Activated T-cell treated with anti-CD3 and anti-CD28 coated beads, Interleukin-2, amount 50 U/mL, for 4 hours (primary cell): Measurements from ENCODE around the gene CNPPD1. TPM values are rescaled to one million over a fixed set of nuclear protein-coding genes. Genes with fewer than 3 reads are reported as not detected.
"Not testable (repeated sequence)": the region's sequence is repeated elsewhere in the genome, so short reads cannot be mapped to it uniquely, and the experiment has no call there.

Experiments
- ATAC-seq, 2 donors: fragments of 200-7000 bp; cut with Tn5 transposase; one replicate each; pipeline ENCODE4 v1.10.0; 2021
- DNase-seq: peaks from one replicate; pipeline ENCODE4 v3.0.0-alpha.2; 2020
- H3K27me3 Mint-ChIP-seq: one replicate; pipeline ENCODE4 v1.8.0; 2021; ENCODE audit warnings: low read depth, mixed read lengths
- H3K36me3 Mint-ChIP-seq: one replicate; pipeline ENCODE4 v1.8.0; 2022; ENCODE audit warnings: mixed read lengths; ENCODE audit not compliant: insufficient read depth
- H3K4me1 Mint-ChIP-seq: one replicate; pipeline ENCODE4 v1.8.0; 2021; ENCODE audit warnings: low read depth, mixed read lengths
- H3K4me3 Mint-ChIP-seq: one replicate; pipeline ENCODE4 v1.8.0; 2021; ENCODE audit warnings: mild to moderate bottlenecking, moderate library complexity, mixed read lengths
- H3K9me3 Mint-ChIP-seq: one replicate; pipeline ENCODE4 v1.8.0; 2021; ENCODE audit warnings: mixed read lengths
- total RNA-seq, 3 donors: library from RNA; stranded (reverse); gene quantifications; one replicate each; pipeline ENCODE4 v1.2.1, GENCODE V29; 2021

The CNPPD1 gene
- total RNA-seq, 3 donors from 2014 or later: 66.8 to 78.9 (median 72.7) TPM

- H3K9me3 Mint-ChIP-seq: no peaks in the 10 kb centered on the region
- H3K4me3 Mint-ChIP-seq: no peak overlapping the region
- no peak for ATAC-seq
Measured at GRCh38 chr2:219213486-219214071, 36.9 kb upstream of the CNPPD1 start.

GRCh38 chr2:219213026-219213415, 36.3 kb upstream of the CNPPD1 start:
- H3K36me3 Mint-ChIP-seq: peaks cover 17% of the 10 kb centered on the region
- DNase-seq (no peak), ATAC-seq (no peak)
- peaks cover 28% of the 10 kb centered on the region for H3K4me1 Mint-ChIP-seq
- no peaks in the 10 kb centered on the region for H3K9me3 Mint-ChIP-seq
- H3K4me3 Mint-ChIP-seq: no peak overlapping the region
- no peaks in the 10 kb centered on the region for H3K27me3 Mint-ChIP-seq

More at GRCh38 chr2:219213486-219214071, 36.9 kb upstream of the CNPPD1 start:
- Mint-ChIP-seq H3K27me3 (no peaks in the 10 kb centered on the region), H3K36me3 (peaks cover 14% of the 10 kb centered on the region), H3K4me1 (peaks cover 25% of the 10 kb centered on the region)
- DNase-seq: no peak

- DNase-seq: no peak
- ATAC-seq: no peak
Measured at GRCh38 chr2:219210886-219211362, 34.2 kb upstream of the CNPPD1 start.

GRCh38 chr2:219210196-219210885, 33.6 kb upstream of the CNPPD1 start:
- no peak for DNase-seq
- peaks cover 17% of the 10 kb centered on the region for H3K36me3 Mint-ChIP-seq
- H3K27me3 Mint-ChIP-seq: no peaks in the 10 kb centered on the region
- peaks cover 32% of the 10 kb centered on the region for H3K4me1 Mint-ChIP-seq
- H3K4me3 Mint-ChIP-seq: no peak overlapping the region
- no peaks in the 10 kb centered on the region for H3K9me3 Mint-ChIP-seq
- ATAC-seq: no peak

More at GRCh38 chr2:219210886-219211362, 34.2 kb upstream of the CNPPD1 start:
- H3K36me3 Mint-ChIP-seq: peaks cover 17% of the 10 kb centered on the region
- no peak overlapping the region for H3K4me3 Mint-ChIP-seq
- H3K4me1 Mint-ChIP-seq: peaks cover 32% of the 10 kb centered on the region
- H3K9me3 Mint-ChIP-seq: no peaks in the 10 kb centered on the region
- H3K27me3 Mint-ChIP-seq: no peaks in the 10 kb centered on the region

GRCh38 chr2:219209236-219210195, 32.8 kb upstream of the CNPPD1 start:
- Mint-ChIP-seq H3K4me3 (no peak overlapping the region), H3K9me3 (no peaks in the 10 kb centered on the region), H3K36me3 (peaks cover 13% of the 10 kb centered on the region), H3K4me1 (peaks cover 32% of the 10 kb centered on the region), H3K27me3 (no peaks in the 10 kb centered on the region)
- DNase-seq: no peak
- ATAC-seq: no peak

- no peak for ATAC-seq
- Mint-ChIP-seq H3K9me3 (no peaks in the 10 kb centered on the region), H3K27me3 (no peaks in the 10 kb centered on the region), H3K36me3 (peaks cover 7% of the 10 kb centered on the region), H3K4me3 (peak overlapping the region; percentile 84), H3K4me1 (peaks cover 32% of the 10 kb centered on the region)
- DNase-seq: no peak
Measured at GRCh38 chr2:219207884-219208740, 31.4 kb upstream of the CNPPD1 start.

GRCh38 chr2:219207134-219207883, 30.6 kb upstream of the CNPPD1 start:
- peaks cover 32% of the 10 kb centered on the region for H3K4me1 Mint-ChIP-seq
- H3K9me3 Mint-ChIP-seq: no peaks in the 10 kb centered on the region
- no peaks in the 10 kb centered on the region for H3K27me3 Mint-ChIP-seq
- peak overlapping the region; percentile 84 for H3K4me3 Mint-ChIP-seq
- ATAC-seq (peak in 1 of 2 donors; percentile 1), DNase-seq (no peak)
- peaks cover 7% of the 10 kb centered on the region for H3K36me3 Mint-ChIP-seq

- ATAC-seq: peak; percentile 97 to 98
- Mint-ChIP-seq H3K27me3 (no peaks in the 10 kb centered on the region), H3K36me3 (peaks cover 4% of the 10 kb centered on the region), H3K4me3 (peak within 1 kb of the TSS; percentile 84), H3K4me1 (peaks cover 32% of the 10 kb centered on the region), H3K9me3 (no peaks in the 10 kb centered on the region)
- peak; percentile 94 for DNase-seq
Measured at GRCh38 chr2:219206328-219207133, 29.8 kb upstream of the CNPPD1 start, which contains the start of gene ZFAND2B. Gene ZFAND2B (plus strand): TSS chr2:219206782. CDS start chr2:219206988, 206 bp downstream.

- ATAC-seq (no peak), DNase-seq (no peak)
- Mint-ChIP-seq H3K4me1 (peaks cover 26% of the 10 kb centered on the region), H3K9me3 (no peaks in the 10 kb centered on the region), H3K36me3 (peaks cover 3% of the 10 kb centered on the region), H3K27me3 (no peaks in the 10 kb centered on the region), H3K4me3 (peak overlapping the region; percentile 84)
Measured at GRCh38 chr2:219205981-219206327, 29.2 kb upstream of the CNPPD1 start.

- DNase-seq (no peak), ATAC-seq (no peak)
- peak overlapping the region; percentile 29 for H3K4me3 Mint-ChIP-seq
- no peaks in the 10 kb centered on the region for H3K27me3 Mint-ChIP-seq
- peaks cover 30% of the 10 kb centered on the region for H3K4me1 Mint-ChIP-seq
- peaks cover 3% of the 10 kb centered on the region for H3K36me3 Mint-ChIP-seq
- H3K9me3 Mint-ChIP-seq: no peaks in the 10 kb centered on the region
Measured at GRCh38 chr2:219205165-219205538, 28.4 kb upstream of the CNPPD1 start.

GRCh38 chr2:219204425-219205164, 27.9 kb upstream of the CNPPD1 start:
- no peaks in the 10 kb centered on the region for H3K9me3 Mint-ChIP-seq
- H3K4me3 Mint-ChIP-seq: no peak overlapping the region
- peaks cover 3% of the 10 kb centered on the region for H3K36me3 Mint-ChIP-seq
- no peaks in the 10 kb centered on the region for H3K27me3 Mint-ChIP-seq
- DNase-seq: no peak
- peaks cover 30% of the 10 kb centered on the region for H3K4me1 Mint-ChIP-seq
- no peak for ATAC-seq

GRCh38 chr2:219201331-219201730, 24.6 kb upstream of the CNPPD1 start:
- H3K4me1 Mint-ChIP-seq: peaks cover 15% of the 10 kb centered on the region
- not testable (repeated sequence) for DNase-seq, H3K36me3 Mint-ChIP-seq, H3K9me3 Mint-ChIP-seq, ATAC-seq, H3K27me3 Mint-ChIP-seq, H3K4me3 Mint-ChIP-seq
